Measurements from ENCODE around the gene OR8J1. TPM values are rescaled to one million over a fixed set of nuclear protein-coding genes. Genes with fewer than 3 reads are reported as not detected.

OR8J1 gene
- total RNA-seq, 1 experiment from 2014 or later: not detected

GRCh38 chr11:56314844-56315243 is 39.2 kb upstream of the OR8J1 start, which contains the start of gene OR8K3:
TSS of gene OR8K3 (plus strand) at chr11:56315144. CDS start at chr11:56318307, 3,163 bp downstream.
- no peak for ATAC-seq
- ChIA-PET POLR2A (no interaction called here), CTCF (no interaction called here)
- in situ Hi-C loops (cut with HindIII; ENCODE audit: low pct_unique_long_range_greater_than_20kb, low sequenced_read_pairs): no loop called here
- no TSS peak for BruUV-seq (replicated peaks)
- H3K4me1 ChIP-seq (ENCODE audit: control insufficient read depth, insufficient read depth, low read length): no peaks in the 10 kb centered on the region
- no peaks in the 10 kb centered on the region for H3K27me3 ChIP-seq (ENCODE audit: control insufficient read depth, insufficient read depth, low read length)
- DNase-seq (ENCODE audit: low read depth, low spot score): no peak
- H3K4me3 ChIP-seq (ENCODE audit: low read depth in 2 of 2, low read length in 2 of 2): no peak within 1 kb of the TSS
- H3K9me3 ChIP-seq (ENCODE audit: control insufficient read depth, insufficient read depth, low read depth, low read length): no peaks in the 10 kb centered on the region
- H3K36me3 ChIP-seq (ENCODE audit: control insufficient read depth, insufficient read depth, low read length): no peaks in the 10 kb centered on the region
- TF ChIP-seq SIN3A (IDR thresholded peaks at IDR 0.05; ENCODE audit: borderline replicate concordance, insufficient read depth, low read depth, low read length) (no peak), CTCF (IDR thresholded peaks at IDR 0.05) (no peak), POLR2AphosphoS5 (IDR thresholded peaks at IDR 0.05; ENCODE audit: low read depth, low read length) (no peak), REST (IDR thresholded peaks at IDR 0.05; ENCODE audit: insufficient read depth in 1 of 2, low read depth in 2 of 2, low read length in 1 of 2) (no peak)
- H3K27ac ChIP-seq (ENCODE audit: low read length): no peak within 1 kb of the TSS
- intact Hi-C loops (cut with micrococcal nuclease; ENCODE audit: unreplicated experiment): no loop called here

GRCh38 chr11:56331861-56332491 is 22.1 kb upstream of the OR8J1 start:
- H3K4me3 ChIP-seq (ENCODE audit: low read depth in 2 of 2, low read length in 2 of 2): no peak overlapping the region; a peak in 1 of 4 replicates
- H3K9me3 ChIP-seq (ENCODE audit: control insufficient read depth, insufficient read depth, low read depth, low read length): no peaks in the 10 kb centered on the region
- no peak for TF ChIP-seq REST (IDR thresholded peaks at IDR 0.05; ENCODE audit: insufficient read depth in 1 of 2, low read depth in 2 of 2, low read length in 1 of 2)
- TF ChIP-seq CTCF (IDR thresholded peaks at IDR 0.05): no peak
- no peak for TF ChIP-seq POLR2AphosphoS5 (IDR thresholded peaks at IDR 0.05; ENCODE audit: low read depth, low read length)
- no peak for TF ChIP-seq SIN3A (IDR thresholded peaks at IDR 0.05; ENCODE audit: borderline replicate concordance, insufficient read depth, low read depth, low read length)
- no peak for TF ChIP-seq TCF7L2 (IDR thresholded peaks at IDR 0.05; ENCODE audit: low read depth, low read length)
- in situ Hi-C loops (cut with HindIII; ENCODE audit: low pct_unique_long_range_greater_than_20kb, low sequenced_read_pairs): no loop called here
- ATAC-seq (no peak), DNase-seq (ENCODE audit: low read depth, low spot score) (no peak)
- H3K36me3 ChIP-seq (ENCODE audit: control insufficient read depth, insufficient read depth, low read length): no peaks in the 10 kb centered on the region; the same call in 1 of the 2 replicates
- POLR2A ChIA-PET: no interaction called here
- H3K27ac ChIP-seq (ENCODE audit: low read length): no peak overlapping the region
- no peaks in the 10 kb centered on the region for H3K4me1 ChIP-seq (ENCODE audit: control insufficient read depth, insufficient read depth, low read length)
- intact Hi-C loops (cut with micrococcal nuclease; ENCODE audit: unreplicated experiment): no loop called here
- H3K27me3 ChIP-seq (ENCODE audit: control insufficient read depth, insufficient read depth, low read length): no peaks in the 10 kb centered on the region
- no TSS peak for BruUV-seq (replicated peaks)
- CTCF ChIA-PET: no interaction called here

Measured in Panc1 (cell line).